DOHH2 (cell line): Measurements from ENCODE around the gene YIPF5.

Experiments used
- EZH2phosphoT487 ChIP-seq: fragments of 200-600 bp; sonication (generic); IDR thresholded peaks from 2 replicates; pipeline ENCODE4 v1.6.1; 2017; ENCODE audit warnings: borderline replicate concordance, mild to moderate bottlenecking, antibody characterized with exemption, low read length, moderate library complexity, mixed read lengths
- TF ChIP-seq, protein P1 (sequence below): fragments of 200-600 bp; sonication (generic); IDR thresholded peaks from one replicate; pipeline ENCODE4 v1.5.1; 2014; ENCODE audit warnings: antibody characterized with exemption, mild to moderate bottlenecking, low read depth, low read length; ENCODE audit not compliant: poor library complexity, severe bottlenecking

DNA sequence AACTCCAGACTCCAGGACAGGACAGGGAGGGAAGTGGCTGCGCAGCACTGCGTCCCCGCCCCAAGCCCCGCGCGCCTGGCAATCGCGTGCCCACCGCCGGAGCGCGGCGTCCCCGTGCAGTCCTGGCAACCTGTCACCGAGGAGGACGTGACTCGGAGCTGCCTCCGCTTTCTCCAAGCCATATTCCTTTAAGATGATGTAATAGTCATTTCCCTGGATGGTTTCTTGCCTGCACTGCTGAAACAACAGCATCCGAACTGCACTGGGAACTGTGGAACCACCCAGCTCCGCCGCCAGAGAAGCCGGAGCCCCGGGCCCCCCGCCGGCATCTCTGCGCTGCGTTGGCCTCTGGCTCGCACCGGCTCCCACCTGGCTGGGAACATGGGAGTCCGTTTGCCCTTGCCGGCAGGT, 34.7 kb upstream of the YIPF5 start:
- TF ChIP-seq, protein P1, sequence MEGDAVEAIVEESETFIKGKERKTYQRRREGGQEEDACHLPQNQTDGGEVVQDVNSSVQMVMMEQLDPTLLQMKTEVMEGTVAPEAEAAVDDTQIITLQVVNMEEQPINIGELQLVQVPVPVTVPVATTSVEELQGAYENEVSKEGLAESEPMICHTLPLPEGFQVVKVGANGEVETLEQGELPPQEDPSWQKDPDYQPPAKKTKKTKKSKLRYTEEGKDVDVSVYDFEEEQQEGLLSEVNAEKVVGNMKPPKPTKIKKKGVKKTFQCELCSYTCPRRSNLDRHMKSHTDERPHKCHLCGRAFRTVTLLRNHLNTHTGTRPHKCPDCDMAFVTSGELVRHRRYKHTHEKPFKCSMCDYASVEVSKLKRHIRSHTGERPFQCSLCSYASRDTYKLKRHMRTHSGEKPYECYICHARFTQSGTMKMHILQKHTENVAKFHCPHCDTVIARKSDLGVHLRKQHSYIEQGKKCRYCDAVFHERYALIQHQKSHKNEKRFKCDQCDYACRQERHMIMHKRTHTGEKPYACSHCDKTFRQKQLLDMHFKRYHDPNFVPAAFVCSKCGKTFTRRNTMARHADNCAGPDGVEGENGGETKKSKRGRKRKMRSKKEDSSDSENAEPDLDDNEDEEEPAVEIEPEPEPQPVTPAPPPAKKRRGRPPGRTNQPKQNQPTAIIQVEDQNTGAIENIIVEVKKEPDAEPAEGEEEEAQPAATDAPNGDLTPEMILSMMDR, result no peak
- no peak for TF ChIP-seq EZH2phosphoT487
